G401.6 (cell line): Measurements from ENCODE around the gene GSTM1.
A peak's percentile ranks its signal among the peaks of the same experiment; 100 is the strongest.
"Not testable (repeated sequence)": the region's sequence is repeated elsewhere in the genome, so short reads cannot be mapped to it uniquely, and the experiment has no call there.

Source experiments
- FAIRE-seq: peaks from 2 replicates; lab custom pipeline; 2012; peaks lifted over from hg19 to GRCh38; lab: Jason Lieb, UNC

Gene GSTM1

DNA sequence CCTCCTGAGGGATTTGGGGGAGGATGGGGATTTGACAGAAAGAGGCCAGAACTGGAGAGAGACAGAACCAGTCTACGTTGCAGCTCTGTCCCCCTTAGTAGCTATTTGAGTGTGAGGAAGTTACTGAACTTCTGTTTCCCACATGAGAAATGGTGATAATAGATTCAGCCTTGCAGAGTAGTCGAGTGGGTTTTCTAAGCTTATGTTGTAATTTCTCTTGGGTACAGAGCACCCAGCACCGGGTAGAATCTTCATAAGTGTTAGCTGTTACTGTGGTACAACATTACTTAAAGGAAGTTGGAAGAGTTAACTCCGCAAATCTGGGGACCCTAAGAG is 27.0 kb upstream of the GSTM1 start:
- FAIRE-seq, result not testable (repeated sequence)

DNA sequence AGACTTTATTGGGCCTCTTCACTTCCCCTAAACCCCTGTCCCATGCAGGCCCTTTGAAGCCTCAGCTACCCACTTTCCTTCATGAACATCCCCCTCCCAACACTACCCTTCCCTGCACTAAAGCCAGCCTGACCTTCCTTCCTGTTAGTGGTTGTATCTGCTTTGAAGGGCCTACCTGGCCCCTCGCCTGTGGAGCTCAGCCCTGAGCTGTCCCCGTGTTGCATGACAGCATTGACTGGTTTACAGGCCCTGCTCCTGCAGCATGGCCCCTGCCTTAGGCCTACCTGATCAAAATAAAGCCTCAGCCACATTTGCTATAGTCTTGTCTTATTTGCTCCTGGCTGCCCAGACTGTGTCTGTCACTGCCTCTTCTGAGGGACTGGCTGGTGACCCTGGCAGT is 26.2 kb upstream of the GSTM1 start:
- FAIRE-seq, result no peak

DNA sequence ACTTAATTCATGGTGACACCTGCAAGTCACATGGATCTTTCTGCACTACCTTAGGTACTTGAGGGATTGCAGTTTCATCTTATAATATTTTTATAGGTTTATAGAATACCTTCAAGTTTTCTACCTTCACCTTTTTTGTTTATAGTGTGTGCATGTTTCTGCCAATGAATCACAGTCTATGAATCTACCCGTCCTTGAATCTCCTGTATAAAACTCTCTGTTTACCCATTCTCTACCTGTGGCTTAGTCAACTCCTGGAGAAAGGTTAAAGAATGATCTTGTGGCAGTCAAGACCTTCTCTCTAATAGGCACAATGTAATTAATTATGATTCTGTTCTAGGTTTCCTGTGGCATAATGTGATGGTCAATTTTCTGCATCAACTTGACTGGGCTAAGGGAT is 22.9 kb upstream of the GSTM1 start:
- no peak for FAIRE-seq

DNA sequence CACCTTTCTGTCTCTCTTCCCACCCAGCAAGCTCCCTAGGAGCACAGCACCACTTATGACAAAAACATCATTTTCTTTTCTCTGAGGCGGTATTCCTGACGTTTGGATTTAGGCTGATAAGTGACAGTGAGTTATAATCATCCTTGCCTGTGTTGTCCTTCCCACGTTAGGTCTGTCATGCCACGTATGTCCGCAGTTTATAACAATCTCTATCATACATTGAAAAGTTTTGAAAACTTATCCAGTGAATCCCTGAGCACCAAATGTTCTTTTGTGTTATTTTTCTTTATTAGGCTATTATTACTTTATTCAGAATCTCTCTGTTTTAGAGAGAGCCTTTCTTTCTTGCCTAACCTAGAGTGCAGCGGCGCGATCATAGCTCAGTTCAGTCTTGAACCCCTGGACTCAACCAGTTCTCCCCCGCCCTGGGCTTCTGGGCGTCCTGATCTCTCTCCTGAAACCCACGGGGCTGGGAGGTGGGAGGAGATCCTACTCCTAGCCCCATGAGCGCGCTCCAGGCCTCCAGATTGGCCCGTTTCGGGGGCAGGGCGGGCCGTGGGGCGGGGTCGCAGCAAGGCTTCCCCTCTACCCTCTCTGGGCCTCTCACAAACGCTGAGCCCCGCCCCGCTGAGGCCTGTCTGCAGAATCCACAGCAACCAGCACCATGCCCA is 20.0 kb upstream of the GSTM1 start, which contains the start of gene GSTM2:
Gene GSTM2 (plus strand): TSS at position 606 of the 671 bp plus-strand sequence. CDS start 59 bp downstream, at position 665.
- peak; percentile 92 for FAIRE-seq

DNA sequence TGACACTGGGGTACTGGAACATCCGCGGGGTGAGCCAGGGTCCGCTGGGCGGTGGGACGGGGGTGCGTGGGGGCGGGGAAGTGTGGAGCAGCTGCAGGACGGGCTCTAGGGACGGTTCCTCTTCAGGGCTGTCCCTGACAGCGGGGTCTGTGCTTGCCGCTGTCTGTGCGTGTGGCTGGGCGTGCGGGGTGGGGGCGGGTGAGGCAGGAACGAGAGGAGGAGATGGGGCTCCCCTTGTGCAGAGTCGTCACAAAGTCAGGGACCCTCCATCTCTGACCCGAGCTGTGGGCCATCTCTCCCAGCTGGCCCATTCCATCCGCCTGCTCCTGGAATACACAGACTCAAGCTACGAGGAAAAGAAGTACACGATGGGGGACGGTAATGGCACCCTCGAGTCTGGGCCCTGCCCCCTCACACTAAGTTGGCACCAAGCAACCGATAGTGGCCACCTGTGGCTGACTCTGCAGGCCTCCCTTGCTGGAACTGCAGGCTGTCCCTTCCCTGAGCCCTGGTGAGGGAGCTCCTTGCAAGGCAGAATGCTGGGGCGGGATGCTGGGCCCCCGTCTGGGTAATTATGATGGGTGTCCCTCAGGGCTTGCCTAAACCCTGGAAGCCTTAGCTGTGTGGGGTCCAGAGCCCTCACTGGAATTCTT is 19.4 kb upstream of the GSTM1 start:
- FAIRE-seq, result no peak

DNA sequence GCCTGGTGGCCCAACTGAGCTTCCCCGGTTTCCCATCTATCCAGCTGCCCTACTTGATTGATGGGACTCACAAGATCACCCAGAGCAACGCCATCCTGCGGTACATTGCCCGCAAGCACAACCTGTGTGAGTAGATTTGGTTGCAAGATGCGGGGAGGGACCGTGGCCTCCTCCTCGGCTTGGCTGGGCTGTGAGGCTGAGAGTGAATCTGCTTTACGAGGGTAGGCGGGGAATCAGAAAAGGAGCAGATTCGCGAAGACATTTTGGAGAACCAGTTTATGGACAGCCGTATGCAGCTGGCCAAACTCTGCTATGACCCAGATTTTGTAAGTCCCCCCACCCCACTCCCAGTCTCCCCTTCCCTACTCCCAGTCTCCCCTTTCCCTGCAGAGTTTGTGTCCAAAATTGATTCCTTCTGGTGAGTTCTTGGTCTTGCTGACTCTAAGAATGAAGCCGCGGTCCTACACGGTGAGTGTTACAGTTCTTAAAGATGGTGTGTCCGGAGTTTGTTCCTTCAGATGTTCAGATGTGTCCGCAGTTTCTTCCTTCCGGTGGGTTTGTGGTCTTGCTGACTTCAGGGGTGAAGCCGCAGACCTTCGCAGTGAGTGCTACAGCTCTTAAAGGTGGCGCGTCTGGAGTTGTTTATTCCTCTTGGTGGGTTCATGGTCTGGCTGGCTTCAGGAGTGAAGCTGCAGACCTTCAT is 18.2 kb upstream of the GSTM1 start:
- FAIRE-seq, result no peak

DNA sequence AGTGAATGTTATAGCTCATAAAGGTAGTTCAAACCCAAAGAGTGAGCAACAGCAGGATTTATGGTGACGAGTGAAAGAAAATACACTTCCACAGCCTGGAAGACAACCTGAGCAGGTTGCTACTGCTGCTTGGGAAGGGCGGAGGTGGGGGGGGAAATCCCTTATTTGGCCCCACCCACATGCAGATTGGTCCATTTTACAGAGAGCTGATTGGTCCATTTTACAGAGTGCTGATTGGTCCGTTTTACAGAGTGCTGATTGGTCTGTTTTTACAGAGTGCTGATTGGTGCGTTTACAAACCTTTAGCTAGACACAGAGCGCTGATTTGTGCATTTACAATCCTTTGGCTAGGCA is 17.7 kb upstream of the GSTM1 start:
- FAIRE-seq, result not testable (repeated sequence)

DNA sequence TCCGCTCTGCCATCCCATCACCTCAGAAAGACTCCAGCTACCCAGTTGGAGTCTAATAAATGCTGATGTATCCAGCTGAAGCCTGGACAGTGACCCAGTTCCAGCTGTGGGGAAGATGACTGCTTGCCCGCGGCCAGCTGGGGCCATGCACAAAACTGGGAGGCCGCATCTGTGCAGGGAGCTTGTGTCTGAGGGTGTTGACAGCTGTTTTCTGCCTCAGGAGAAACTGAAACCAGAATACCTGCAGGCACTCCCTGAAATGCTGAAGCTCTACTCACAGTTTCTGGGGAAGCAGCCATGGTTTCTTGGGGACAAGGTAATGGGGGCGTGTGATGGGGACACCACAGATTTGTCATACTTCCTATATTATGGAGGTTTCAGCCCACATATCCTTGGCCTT is 16.6 kb upstream of the GSTM1 start:
- no peak for FAIRE-seq

DNA sequence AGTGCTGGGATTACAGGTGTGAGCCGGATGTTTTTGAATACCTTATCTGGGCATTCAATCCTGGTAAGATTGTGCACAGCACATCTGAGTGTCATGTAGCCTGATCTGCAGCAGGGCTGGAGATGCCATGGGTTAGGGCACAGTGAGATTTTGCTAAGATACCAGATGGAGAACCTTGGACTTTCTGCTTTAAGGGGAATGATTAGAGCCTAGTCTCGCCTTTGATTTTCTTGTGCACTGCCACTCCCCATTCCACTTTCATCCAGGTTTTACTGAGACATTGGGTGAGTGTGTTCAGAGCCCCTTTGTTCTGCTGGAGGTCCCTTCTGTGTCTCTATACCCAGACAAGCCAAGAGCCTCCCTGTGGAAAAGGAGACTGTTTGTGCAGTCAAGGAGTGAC is 13.8 kb upstream of the GSTM1 start:
- not testable (repeated sequence) for FAIRE-seq

DNA sequence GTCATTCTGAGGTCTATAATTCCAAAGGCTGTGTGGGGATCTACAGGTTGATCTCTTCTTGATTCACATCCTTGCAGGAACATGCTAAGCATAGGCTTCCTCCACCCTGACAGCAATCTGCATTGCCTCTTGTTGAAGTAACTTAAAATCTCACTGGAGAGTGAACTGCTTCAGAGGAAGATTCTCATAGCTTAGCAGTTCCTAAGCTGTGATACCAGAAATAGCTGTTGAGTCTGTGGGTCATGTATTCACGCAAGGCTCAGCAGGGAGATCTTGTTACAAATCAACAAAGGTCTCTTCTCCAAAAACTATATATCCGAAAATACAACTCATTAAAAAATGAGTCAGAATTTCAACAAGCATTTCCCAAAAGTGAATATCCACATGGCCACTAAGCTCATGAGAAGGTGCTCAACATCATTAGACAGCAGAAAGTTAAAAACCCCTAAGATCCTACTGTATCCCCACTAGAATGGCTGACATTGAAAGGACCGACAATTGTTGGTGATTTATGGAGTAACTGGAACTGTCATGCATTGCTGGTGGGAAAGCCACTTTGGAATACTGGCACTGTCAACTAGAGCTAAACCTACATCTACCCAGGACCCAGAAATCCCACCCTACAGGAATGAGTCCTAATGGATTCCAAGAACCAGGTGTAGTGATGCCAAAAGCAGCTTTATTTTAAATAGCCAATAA is 10.8 kb upstream of the GSTM1 start:
- FAIRE-seq, result not testable (repeated sequence)

DNA sequence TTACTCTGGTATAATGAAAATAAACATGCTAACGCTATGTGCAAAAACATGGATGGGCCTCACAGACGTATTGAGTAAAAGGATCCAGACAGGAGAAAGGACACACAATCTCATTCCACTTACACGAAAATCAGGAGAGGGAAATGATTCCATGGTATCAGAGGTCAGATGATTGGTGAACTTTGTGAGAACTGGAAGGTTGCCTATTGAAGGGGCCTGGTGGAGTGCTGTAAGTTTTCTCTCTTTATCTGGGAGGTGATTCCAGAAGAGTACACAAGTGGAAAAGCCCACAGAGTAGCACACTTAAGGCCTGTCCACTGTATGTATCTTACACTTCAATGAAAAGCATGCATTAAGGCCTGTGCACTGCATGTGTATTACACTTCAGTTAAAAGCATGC is 10.2 kb upstream of the GSTM1 start:
- FAIRE-seq, result no peak

DNA sequence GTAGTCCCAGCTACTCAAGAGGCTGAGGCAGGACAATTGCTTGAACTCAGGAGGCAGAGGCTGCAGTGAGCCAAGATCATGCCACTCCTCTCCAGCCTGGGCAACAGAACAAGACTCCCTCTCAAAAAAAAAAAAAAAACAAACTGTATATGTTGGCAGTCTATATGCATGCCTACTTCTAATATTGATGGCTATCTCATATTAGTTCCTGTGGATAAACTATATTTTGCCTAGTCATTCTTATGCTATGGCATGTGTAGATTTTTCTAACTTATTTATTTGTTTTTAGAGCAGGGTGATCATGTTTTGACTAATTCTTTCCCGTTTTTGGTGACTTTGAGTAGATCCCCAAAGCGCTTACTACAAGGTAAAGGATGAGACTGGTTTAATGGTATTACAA is 9.0 kb upstream of the GSTM1 start:
- not testable (repeated sequence) for FAIRE-seq

DNA sequence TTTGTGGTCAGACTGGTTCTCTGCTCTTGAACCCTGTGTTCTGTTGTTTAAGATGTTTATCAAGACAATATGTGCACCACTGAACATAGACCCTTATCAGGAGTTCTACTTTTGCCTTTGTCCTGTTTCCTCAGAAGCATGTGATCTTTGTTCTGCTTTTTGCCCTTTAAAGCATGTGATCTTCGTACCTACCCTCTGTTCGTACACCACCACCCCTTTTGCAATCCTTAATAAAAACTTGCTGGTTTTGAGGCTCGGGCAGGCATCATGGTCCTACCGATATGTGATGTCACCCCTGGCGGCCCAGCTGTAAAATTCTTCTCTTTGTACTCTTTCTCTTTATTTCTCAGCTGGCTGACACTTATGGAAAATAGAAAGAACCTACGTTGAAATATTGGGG is 2.8 kb upstream of the GSTM1 start:
- not testable (repeated sequence) for FAIRE-seq

DNA sequence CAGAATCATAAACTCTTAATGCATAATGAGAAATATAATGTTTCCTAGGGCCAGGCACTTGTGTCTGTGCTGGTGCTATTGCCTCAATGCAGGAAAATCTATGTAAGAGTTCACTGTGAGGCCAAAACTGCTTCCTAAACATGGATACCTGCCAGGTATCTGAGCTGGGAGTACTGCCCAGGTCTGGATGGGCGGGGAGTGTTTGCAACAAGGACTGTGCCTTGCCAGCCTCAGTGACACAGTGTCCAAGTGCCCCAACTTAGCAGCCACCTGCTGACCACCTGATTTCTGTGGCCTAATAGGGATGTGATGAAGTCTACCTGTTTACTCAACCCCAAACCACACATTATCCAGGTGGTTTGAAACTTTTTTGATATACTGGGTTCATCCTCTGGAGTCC is 2.2 kb upstream of the GSTM1 start:
- not testable (repeated sequence) for FAIRE-seq

DNA sequence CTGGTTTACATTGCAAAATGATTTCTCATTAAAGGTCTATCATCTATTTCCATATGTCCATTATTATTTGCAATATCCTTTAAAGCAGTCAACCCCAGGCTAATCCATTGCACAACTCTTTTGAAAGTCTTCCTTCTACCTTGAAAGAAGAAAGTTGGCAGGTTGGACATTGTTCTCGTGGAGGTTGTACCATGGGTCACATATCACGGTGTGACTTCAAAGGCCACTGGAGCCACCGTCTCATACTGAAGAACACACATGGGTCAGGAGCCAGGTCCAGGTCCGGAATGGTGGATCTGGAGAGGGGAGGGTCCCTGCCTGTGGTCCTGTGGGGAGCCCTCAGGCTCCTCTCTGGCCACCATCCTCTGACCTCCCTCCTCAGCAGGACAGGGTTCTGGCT is 1.7 kb upstream of the GSTM1 start:
- FAIRE-seq, result not testable (repeated sequence)

DNA sequence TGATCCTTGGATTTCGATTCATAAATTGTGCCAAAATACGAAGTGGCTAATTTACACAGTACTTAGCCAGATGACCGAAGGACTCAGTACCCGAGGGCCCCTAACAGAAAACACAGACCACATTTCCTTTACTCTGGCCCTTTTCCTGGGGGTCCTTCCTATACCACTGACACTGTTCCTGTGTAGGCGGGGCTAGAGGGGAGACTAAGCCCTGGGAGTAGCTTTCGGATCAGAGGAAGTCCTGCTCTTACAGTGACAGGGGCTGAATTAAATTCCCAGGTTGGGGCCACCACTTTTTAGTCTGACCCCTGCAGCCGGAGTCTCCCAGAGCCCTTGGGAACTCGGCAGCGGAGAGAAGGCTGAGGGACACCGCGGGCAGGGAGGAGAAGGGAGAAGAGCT is 508 bp upstream of the GSTM1 start:
- FAIRE-seq, result not testable (repeated sequence)

DNA sequence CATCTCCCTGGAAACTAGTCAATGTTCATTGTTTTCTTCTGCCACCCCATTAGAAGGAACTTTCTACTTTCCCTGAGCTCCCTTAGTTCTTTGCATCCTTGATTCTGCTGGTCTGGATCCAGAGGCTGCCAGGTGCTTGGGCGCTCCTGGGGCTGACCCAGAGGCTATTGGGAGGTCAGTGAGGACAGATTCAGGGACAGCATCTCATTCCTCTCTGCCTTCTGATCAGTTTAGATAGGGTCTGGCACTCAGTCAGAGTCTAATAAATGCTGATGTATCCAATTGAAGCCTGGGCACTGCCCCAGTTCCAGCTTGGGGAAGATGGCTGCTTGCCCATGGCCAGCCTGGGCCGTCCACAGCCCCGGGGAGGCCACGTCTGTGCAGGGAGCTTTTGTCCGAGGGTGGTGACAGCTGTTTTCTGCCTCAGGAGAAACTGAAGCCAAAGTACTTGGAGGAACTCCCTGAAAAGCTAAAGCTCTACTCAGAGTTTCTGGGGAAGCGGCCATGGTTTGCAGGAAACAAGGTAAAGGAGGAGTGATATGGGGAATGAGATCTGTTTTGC is 2.3 kb downstream of the GSTM1 start:
- no peak for FAIRE-seq

DNA sequence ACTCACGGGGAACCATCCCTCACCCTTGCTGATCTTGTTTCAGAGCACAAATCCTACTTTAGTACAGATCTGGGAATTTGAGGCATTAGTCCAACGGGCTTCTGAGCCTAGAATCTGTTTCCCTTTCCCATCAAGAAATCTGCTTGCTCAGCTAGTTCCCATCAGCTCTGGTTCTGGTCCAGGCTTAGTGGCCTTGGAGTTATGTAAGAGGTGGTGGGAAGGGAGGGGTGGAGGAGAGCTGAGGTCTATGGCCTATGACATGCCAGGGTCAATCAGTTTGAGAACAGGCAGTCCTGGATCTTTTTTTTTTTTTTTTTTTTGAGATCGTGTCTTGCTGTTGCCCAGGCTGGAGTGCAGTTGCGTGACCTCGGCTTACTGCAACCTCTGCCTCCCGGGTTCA is 4.1 kb downstream of the GSTM1 start:
- no peak for FAIRE-seq

DNA sequence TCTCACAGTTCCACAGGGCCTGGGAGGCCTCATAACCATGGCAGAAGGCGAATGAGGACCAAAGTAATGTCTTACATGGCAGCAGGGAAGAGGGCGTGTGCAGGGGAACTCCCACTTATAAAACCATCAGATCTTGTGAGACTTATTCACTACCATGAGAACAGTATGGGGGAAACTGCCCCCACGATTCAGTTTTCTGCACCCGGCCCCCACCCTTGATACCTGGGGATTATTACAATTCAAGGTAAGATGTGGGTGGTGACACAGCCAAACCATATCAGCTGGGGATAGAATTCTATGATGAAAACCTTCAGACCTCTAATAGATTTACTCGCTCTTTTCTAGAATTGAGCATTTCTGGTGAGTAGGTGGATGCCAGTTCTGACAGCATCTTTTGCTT is 6.8 kb downstream of the GSTM1 start:
- not testable (repeated sequence) for FAIRE-seq

DNA sequence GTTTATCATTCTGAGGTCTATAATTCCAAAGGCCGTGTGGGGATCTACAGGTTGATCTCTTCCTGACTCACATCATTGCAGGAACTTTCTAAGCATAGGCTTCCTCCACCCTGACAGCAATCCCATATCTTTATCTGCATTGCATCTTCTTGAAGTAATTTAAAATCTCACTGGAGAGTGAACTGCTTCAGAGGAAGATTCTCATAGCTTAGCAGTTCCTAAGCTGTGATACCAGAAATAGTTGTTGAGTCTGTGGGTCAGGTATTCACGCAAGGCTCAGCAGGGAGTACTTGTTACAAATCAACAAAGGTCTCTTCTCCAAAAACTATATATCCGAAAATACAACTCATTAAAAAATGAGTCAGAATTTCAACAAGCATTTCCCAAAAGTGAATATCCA is 7.5 kb downstream of the GSTM1 start:
- not testable (repeated sequence) for FAIRE-seq

DNA sequence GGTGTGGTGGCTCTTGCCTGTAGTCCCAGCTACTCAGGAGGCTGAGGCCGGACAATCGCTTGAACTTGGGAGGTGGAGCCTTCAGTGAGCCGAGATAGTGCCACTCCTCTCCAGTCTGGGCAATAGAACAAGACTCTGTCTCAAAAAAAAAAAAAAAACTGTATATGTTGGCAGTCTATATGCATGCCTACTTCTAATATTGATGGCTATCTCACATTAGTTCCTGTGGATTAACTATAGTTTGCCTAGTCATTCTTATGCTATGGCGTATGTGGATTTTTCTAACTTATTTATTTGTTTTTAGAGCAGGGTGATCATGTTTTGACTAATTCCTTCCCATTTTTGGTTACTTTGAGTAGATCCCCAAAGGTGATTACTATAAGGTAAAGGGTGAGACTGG is 9.4 kb downstream of the GSTM1 start:
- FAIRE-seq, result no peak

DNA sequence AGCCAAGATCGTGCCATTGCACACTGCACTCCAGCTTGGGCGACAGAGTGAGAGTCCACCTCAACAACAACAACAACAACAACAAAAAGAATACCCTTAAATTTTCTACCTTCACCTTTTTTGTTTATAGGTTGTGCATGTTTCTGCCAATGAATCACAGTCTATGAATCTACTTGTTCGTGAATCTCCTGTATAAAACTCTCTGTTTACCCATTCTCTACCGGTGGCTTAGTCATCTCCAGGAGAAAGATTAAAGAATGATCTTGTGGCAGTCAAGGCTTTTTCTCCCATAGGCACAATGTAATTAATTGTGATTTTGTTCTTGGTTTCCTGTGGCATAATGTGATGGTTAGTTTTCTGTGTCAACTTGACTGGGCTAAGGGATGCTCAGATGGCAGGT is 10.2 kb downstream of the GSTM1 start:
- FAIRE-seq, result not testable (repeated sequence)

DNA sequence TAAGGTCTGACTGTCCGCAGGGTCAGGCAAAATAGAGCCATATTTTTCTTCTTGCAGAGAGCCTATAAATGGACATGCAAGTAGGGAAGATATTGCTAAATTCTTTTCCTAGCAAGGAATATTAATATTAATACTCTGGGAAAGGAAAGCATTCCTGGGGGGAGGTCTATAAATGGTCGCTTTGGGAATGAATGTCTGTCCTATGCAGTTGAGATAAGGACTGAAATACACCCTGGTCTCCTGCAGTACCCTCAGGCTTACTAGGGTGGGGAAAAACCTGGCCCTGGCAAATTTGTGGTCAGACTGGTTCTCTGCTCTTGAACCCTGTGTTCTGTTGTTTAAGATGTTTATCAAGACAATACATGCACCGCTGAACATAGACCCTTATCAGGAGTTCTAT is 15.3 kb downstream of the GSTM1 start:
- not testable (repeated sequence) for FAIRE-seq
